GM12873 (cell line): Measurements from ENCODE around the gene PFDN1.

Experiments
- TF ChIP-seq, protein P1 (sequence below): IDR thresholded peaks from 2 replicates; pipeline ENCODE4 v1.5.1; 2012; ENCODE audit warnings: low read depth, mild to moderate bottlenecking, moderate library complexity, low read length, control low read depth; ENCODE audit not compliant: insufficient read depth; ENCODE audit errors: missing control alignments

Gene PFDN1

GRCh38 chr5:140196115-140196814 lies 106.6 kb downstream of the PFDN1 start:
- TF ChIP-seq, protein P1, sequence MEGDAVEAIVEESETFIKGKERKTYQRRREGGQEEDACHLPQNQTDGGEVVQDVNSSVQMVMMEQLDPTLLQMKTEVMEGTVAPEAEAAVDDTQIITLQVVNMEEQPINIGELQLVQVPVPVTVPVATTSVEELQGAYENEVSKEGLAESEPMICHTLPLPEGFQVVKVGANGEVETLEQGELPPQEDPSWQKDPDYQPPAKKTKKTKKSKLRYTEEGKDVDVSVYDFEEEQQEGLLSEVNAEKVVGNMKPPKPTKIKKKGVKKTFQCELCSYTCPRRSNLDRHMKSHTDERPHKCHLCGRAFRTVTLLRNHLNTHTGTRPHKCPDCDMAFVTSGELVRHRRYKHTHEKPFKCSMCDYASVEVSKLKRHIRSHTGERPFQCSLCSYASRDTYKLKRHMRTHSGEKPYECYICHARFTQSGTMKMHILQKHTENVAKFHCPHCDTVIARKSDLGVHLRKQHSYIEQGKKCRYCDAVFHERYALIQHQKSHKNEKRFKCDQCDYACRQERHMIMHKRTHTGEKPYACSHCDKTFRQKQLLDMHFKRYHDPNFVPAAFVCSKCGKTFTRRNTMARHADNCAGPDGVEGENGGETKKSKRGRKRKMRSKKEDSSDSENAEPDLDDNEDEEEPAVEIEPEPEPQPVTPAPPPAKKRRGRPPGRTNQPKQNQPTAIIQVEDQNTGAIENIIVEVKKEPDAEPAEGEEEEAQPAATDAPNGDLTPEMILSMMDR: no peak
